Activated naive CD8-positive, alpha-beta T cell treated with anti-CD3 and anti-CD28 coated beads, Interleukin-2, amount 50 U/mL, for 24 hours (primary cell): Measurements from ENCODE around the gene BCAS4.
A peak's percentile ranks its signal among the peaks of the same experiment; 100 is the strongest.

Experiments
- ATAC-seq: fragments of 150-1000 bp; cut with Tn5 transposase; one replicate; pipeline ENCODE4 v1.10.0; 2021
- DNase-seq: peaks from one replicate; pipeline ENCODE4 v3.0.0; 2021
- H3K27ac Mint-ChIP-seq: one replicate; pipeline ENCODE4 v1.8.0; 2021; ENCODE audit warnings: mild to moderate bottlenecking, mixed read lengths
- H3K27me3 Mint-ChIP-seq: one replicate; pipeline ENCODE4 v1.8.0; 2021; ENCODE audit warnings: mixed read lengths
- H3K36me3 Mint-ChIP-seq: one replicate; pipeline ENCODE4 v1.8.0; 2021; ENCODE audit warnings: low read depth, mixed read lengths
- H3K4me1 Mint-ChIP-seq: one replicate; pipeline ENCODE4 v1.8.0; 2021; ENCODE audit warnings: mixed read lengths
- H3K4me3 Mint-ChIP-seq: one replicate; pipeline ENCODE4 v1.8.0; 2021; ENCODE audit warnings: mild to moderate bottlenecking, moderate library complexity, mixed read lengths
- H3K9me3 Mint-ChIP-seq: one replicate; pipeline ENCODE4 v1.8.0; 2021; ENCODE audit warnings: mixed read lengths

BCAS4 gene, protein sequence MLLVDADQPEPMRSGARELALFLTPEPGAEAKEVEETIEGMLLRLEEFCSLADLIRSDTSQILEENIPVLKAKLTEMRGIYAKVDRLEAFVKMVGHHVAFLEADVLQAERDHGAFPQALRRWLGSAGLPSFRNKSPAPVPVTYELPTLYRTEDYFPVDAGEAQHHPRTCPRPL

GRCh38 chr20:50794846-50795634 lies at the start of gene BCAS4:
Gene BCAS4 (plus strand): TSS chr20:50795061. CDS start chr20:50795084, 23 bp downstream.
- Mint-ChIP-seq H3K9me3 (no peaks in the 10 kb centered on the region), H3K36me3 (peaks cover 3% of the 10 kb centered on the region), H3K27ac (peak within 1 kb of the TSS; percentile 74), H3K27me3 (no peaks in the 10 kb centered on the region), H3K4me3 (peak within 1 kb of the TSS; percentile 87), H3K4me1 (peaks cover 32% of the 10 kb centered on the region)
- DNase-seq (peak; percentile 87), ATAC-seq (peak; percentile 88)

DNA sequence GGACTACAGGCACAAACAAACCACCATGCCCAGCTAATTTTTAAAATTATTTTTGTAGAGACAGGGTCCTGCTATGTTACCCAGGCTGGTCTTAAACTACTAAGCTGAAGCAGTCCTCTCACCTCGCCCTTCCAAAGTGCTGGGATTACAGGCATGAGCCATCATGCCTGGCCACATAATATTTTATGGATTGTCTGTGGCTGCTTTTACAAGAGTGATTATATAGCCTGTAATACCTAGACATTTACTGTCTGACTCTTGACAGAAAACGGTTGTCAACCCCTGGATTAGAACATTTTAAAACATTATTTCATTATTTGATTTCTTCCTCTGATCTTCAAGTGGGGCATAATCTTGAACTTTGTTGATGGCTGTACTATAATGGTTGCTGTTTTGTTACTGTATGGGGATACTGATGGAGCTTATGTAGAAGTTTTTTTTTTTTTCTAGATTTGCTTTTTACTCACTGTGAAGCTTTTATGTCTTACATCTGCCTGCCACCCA lies 49.2 kb upstream of the BCAS4 start:
- H3K9me3 Mint-ChIP-seq: no peaks in the 10 kb centered on the region
- no peak overlapping the region for H3K27ac Mint-ChIP-seq
- no peaks in the 10 kb centered on the region for H3K27me3 Mint-ChIP-seq
- DNase-seq (no peak), ATAC-seq (peak; percentile 49)
- H3K4me1 Mint-ChIP-seq: peaks cover 28% of the 10 kb centered on the region
- peaks cover 3% of the 10 kb centered on the region for H3K36me3 Mint-ChIP-seq
- no peak overlapping the region for H3K4me3 Mint-ChIP-seq

DNA sequence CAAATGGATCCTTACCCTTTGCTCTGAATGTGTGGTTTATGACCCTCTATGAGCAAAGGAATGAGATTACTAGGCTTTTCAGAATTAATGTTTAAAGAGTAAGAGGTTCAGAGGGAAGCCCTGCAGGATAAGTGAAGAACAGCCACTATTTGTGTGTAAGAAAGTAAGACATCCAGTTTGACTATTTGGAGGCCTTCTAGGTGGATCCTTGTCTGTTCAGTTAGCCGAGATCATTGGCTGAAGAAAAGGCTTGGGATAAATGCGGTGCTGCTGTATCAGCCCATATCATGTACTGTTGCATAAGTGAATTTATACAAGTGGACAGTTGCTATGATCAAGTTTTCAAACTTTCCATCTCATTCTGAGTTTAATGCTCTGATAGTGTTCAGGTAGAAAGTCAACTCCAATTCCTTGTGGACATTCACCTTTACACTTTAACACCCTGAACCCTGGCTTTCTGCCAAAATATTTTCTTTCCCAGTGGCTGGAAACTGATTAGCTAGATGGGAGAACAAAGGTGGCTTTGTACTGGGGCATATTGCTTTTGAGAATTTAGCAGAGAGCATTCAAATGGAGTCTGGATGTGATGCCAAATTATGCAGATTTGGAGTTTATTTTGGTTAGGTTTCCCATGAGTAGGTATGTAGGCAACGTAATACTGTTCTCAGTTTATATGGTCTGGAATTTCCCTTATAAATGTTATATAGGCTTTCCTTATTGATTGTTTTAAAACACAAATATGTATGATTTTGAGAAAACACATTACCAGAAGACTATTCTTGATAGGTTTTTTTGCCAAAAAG lies 48.5 kb upstream of the BCAS4 start:
- H3K4me1 Mint-ChIP-seq: peaks cover 24% of the 10 kb centered on the region
- no peaks in the 10 kb centered on the region for H3K36me3 Mint-ChIP-seq
- no peak overlapping the region for H3K4me3 Mint-ChIP-seq
- ATAC-seq: no peak
- DNase-seq: no peak
- H3K9me3 Mint-ChIP-seq: no peaks in the 10 kb centered on the region
- no peaks in the 10 kb centered on the region for H3K27me3 Mint-ChIP-seq
- H3K27ac Mint-ChIP-seq: no peak overlapping the region

DNA sequence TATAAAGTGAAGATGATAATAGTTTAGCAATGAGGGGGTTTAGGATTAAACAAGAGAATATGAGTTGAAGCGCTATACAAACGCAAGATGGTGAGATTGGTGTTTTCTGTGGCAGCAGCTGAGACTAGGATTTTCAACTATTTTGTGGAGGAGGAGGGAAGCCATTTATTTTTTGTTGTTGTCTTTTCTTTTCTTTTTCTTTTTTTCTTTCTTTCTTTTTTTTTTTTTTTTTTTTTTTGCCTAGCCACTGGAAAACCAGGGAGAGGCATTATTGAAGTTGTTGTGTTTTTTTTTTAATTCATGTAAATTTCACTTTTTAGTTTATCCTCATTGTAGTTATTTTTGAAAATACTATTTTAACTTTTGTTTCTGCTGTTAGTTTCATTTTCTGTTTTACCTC lies 47.6 kb upstream of the BCAS4 start:
- Mint-ChIP-seq H3K9me3 (no peaks in the 10 kb centered on the region), H3K36me3 (no peaks in the 10 kb centered on the region), H3K4me1 (peaks cover 24% of the 10 kb centered on the region), H3K27me3 (no peaks in the 10 kb centered on the region), H3K4me3 (no peak overlapping the region), H3K27ac (no peak overlapping the region)
- DNase-seq: no peak
- no peak for ATAC-seq

DNA sequence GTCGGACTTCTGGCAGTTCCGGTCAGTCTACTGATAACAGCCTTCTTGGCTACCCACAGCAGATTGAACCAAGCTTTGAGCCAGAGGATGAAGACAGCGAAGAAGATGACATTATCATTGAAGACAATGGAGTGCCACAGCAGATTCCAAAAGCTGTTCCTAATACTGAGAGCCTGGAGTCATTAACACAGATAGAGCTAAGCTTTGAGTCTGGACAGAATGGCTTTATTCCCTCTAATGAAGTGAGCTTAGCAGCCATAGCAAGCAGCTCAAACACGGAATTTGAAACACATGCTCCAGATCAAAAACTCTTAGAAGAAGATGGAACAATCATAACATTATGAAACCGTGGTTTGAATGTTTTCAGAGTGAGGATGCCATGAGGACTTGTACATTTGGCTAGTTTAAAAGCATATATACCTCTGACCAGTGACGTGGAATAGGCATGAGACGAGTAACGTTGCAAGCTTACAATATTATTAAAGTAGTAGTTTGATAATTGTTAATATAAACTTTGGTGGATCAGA lies 44.7 kb upstream of the BCAS4 start:
- peaks cover 18% of the 10 kb centered on the region for H3K4me1 Mint-ChIP-seq
- ATAC-seq: no peak
- no peaks in the 10 kb centered on the region for H3K36me3 Mint-ChIP-seq
- H3K4me3 Mint-ChIP-seq: no peak overlapping the region
- no peak for DNase-seq
- H3K9me3 Mint-ChIP-seq: no peaks in the 10 kb centered on the region
- H3K27me3 Mint-ChIP-seq: no peaks in the 10 kb centered on the region
- H3K27ac Mint-ChIP-seq: no peak overlapping the region

DNA sequence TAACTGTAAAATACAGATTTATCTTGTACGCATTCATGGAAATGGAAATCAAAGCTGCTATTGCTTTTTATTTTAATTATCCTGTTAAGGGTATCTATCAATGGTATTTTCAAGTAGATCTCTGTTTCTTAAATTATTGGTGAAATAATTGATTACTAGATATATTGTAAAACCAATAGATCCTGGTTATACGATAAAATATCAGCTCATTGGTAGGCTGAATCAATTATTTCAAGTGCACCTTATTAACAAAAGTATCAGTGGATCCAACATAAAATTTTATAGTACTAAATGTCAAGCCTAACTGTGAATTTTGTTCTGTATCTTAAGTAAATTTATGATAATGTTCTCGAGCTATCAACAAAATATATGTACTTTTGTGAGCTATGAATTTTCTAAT lies 41.7 kb upstream of the BCAS4 start:
- Mint-ChIP-seq H3K27ac (no peak overlapping the region), H3K4me1 (no peaks in the 10 kb centered on the region), H3K27me3 (no peaks in the 10 kb centered on the region), H3K4me3 (no peak overlapping the region), H3K36me3 (no peaks in the 10 kb centered on the region), H3K9me3 (no peaks in the 10 kb centered on the region)
- ATAC-seq: no peak
- no peak for DNase-seq

GRCh38 chr20:50754420-50754819 lies 40.4 kb upstream of the BCAS4 start:
- no peak overlapping the region for H3K27ac Mint-ChIP-seq
- H3K27me3 Mint-ChIP-seq: no peaks in the 10 kb centered on the region
- no peak overlapping the region for H3K4me3 Mint-ChIP-seq
- no peaks in the 10 kb centered on the region for H3K4me1 Mint-ChIP-seq
- H3K36me3 Mint-ChIP-seq: no peaks in the 10 kb centered on the region
- no peak for ATAC-seq
- H3K9me3 Mint-ChIP-seq: no peaks in the 10 kb centered on the region
- no peak for DNase-seq

DNA sequence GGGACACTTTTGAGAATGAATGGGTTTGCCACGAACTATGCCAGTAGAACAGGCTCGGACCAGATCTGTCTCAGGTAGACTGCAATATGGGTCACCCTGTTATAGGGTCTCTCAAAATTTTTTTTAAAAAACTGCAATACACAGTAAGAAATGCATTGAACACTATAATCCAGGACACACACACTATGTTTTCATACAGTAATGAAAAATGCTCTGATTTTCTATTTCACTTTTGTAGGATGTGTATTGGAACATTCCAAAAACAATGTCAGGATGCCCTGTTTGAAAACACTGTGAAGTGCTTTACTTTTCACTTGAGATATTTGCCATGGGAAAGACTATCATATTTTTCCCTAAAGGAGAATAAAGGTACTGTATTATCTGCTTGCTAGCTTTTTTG lies 38.4 kb upstream of the BCAS4 start:
- ATAC-seq: no peak
- Mint-ChIP-seq H3K36me3 (no peaks in the 10 kb centered on the region), H3K4me3 (no peak overlapping the region), H3K4me1 (no peaks in the 10 kb centered on the region), H3K27me3 (no peaks in the 10 kb centered on the region), H3K27ac (no peak overlapping the region), H3K9me3 (no peaks in the 10 kb centered on the region)
- no peak for DNase-seq

GRCh38 chr20:50758469-50758868 lies 36.4 kb upstream of the BCAS4 start:
- no peak overlapping the region for H3K4me3 Mint-ChIP-seq
- H3K36me3 Mint-ChIP-seq: no peaks in the 10 kb centered on the region
- no peak for DNase-seq
- H3K9me3 Mint-ChIP-seq: no peaks in the 10 kb centered on the region
- H3K27ac Mint-ChIP-seq: no peak overlapping the region
- ATAC-seq: no peak
- no peaks in the 10 kb centered on the region for H3K27me3 Mint-ChIP-seq
- H3K4me1 Mint-ChIP-seq: no peaks in the 10 kb centered on the region

DNA sequence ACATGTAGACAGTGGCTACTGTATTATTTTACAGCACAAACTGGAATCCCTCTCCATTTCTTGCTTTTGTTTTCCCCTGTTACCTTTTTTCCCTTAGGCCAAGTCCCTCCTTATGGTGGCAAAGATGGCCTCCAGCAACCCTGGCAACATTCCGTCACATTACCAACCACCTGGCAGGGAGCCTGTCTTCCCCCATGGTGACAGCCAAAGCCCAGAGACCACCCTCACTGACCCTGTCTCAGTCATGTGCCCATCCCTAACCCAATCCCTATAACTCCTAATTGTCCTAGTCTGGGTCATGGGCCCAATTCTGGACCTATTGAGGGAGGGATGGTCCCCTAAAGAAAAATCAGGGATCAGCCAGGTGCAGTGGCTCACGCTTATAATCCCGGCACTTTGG lies 35.9 kb upstream of the BCAS4 start:
- H3K9me3 Mint-ChIP-seq: no peaks in the 10 kb centered on the region
- H3K4me3 Mint-ChIP-seq: no peak overlapping the region
- no peaks in the 10 kb centered on the region for H3K36me3 Mint-ChIP-seq
- no peak for DNase-seq
- ATAC-seq: no peak
- no peak overlapping the region for H3K27ac Mint-ChIP-seq
- H3K27me3 Mint-ChIP-seq: no peaks in the 10 kb centered on the region
- no peaks in the 10 kb centered on the region for H3K4me1 Mint-ChIP-seq

GRCh38 chr20:50759678-50760077 lies 35.2 kb upstream of the BCAS4 start:
- no peak for DNase-seq
- no peak overlapping the region for H3K4me3 Mint-ChIP-seq
- no peaks in the 10 kb centered on the region for H3K9me3 Mint-ChIP-seq
- no peaks in the 10 kb centered on the region for H3K36me3 Mint-ChIP-seq
- H3K27ac Mint-ChIP-seq: no peak overlapping the region
- H3K27me3 Mint-ChIP-seq: no peaks in the 10 kb centered on the region
- H3K4me1 Mint-ChIP-seq: no peaks in the 10 kb centered on the region
- no peak for ATAC-seq

DNA sequence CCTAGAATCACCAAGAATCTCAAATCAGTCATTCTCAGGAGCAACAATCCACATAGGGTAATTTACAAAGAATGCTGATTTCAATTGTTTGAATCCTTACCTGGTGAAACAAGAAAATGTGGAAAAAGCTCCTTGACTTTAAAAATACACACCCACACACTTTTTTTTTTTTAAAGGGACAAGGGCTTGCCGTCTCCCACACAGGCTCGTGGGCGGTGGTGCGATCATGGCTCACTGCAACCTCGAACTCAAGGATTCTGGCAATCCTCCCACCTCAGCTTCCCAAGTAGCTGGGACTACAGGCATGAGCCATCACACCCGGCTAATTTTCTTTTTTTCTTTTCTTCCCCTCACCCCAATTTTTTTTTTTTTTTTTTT lies 32.8 kb upstream of the BCAS4 start:
- H3K36me3 Mint-ChIP-seq: no peaks in the 10 kb centered on the region
- H3K9me3 Mint-ChIP-seq: no peaks in the 10 kb centered on the region
- no peak overlapping the region for H3K27ac Mint-ChIP-seq
- H3K4me1 Mint-ChIP-seq: no peaks in the 10 kb centered on the region
- DNase-seq (no peak), ATAC-seq (no peak)
- H3K4me3 Mint-ChIP-seq: no peak overlapping the region
- H3K27me3 Mint-ChIP-seq: no peaks in the 10 kb centered on the region

DNA sequence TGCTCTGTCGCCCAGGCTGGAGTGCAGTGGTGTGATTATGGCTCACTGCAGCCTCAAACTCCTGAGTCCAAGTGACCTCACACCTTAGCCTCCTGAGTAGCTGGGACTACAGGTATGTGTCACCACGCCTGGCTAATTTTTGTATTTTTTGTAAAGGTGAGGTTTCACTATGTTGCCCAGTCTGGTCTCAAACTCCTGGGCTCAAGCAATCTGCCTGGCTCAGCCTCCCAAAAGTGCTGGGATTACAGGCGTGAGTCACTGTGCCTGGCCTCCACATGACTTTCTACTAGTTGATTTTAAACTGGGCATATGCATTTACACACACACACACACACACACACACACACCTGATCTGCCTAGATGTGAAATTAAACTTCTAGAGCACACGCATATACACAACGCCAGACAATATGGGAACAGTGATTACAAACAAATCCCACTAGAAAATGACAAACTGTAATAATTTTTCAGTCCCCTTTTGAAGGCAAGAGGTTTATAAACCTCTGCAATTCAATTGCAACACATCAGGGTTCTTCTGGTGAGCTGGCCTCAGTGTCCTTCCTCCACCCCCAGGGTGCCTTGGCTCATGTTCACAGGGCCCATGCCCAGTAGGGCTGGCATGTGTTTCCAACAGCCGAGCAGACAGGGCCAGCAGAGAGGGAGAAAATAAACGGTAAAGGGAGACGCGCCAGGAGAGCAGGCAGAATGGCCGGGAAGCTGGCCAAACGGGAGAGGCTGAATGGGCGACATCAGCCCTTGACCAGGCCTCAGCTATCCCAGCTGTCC lies 32.2 kb upstream of the BCAS4 start:
- Mint-ChIP-seq H3K9me3 (no peaks in the 10 kb centered on the region), H3K36me3 (no peaks in the 10 kb centered on the region), H3K4me3 (no peak overlapping the region), H3K4me1 (no peaks in the 10 kb centered on the region), H3K27me3 (no peaks in the 10 kb centered on the region), H3K27ac (no peak overlapping the region)
- no peak for ATAC-seq
- DNase-seq: no peak
